Kidney (tissue), 14 donors: ENCODE data around the gene RBMS1. TPM values are rescaled to one million over a fixed set of nuclear protein-coding genes. Genes with fewer than 3 reads are reported as not detected.

Source experiments
- DNase-seq, 5 donors: peaks; one replicate each; pipeline ENCODE4 v3.0.0-alpha.2; 2013 to 2020
- FAIRE-seq: peaks from 2 replicates; lab custom pipeline; 2012; peaks lifted over from hg19 to GRCh38; lab: Jason Lieb, UNC
- H3K27ac ChIP-seq, 2 donors: one replicate each; pipeline ENCODE4 v1.7.0; 2013; ENCODE audit warnings: low read depth in 2 of 2, low read length in 2 of 2, inconsistent platforms in 1 of 2
- H3K27me3 ChIP-seq: one replicate; pipeline ENCODE4 v1.7.1; 2013; ENCODE audit warnings: low read length, inconsistent platforms; ENCODE audit not compliant: control insufficient read depth, insufficient read depth
- H3K36me3 ChIP-seq, 3 donors: one replicate each; pipeline versions ENCODE4 v1.7.0 to v1.7.1; 2013; ENCODE audit warnings: low read length in 3 of 3, control low read depth in 1 of 3, inconsistent platforms in 1 of 3; ENCODE audit not compliant: insufficient read depth in 3 of 3, control insufficient read depth in 2 of 3
- H3K4me1 ChIP-seq, 3 donors: one replicate each; pipeline versions ENCODE4 v1.7.0 to v1.7.1; 2013; ENCODE audit warnings: low read length in 3 of 3, inconsistent platforms in 1 of 3, low read depth in 1 of 3; ENCODE audit not compliant: control insufficient read depth in 2 of 3, insufficient read depth in 2 of 3
- H3K4me3 ChIP-seq, 3 donors: one replicate each; pipeline versions ENCODE4 v1.7.0 to v1.8.1; 2013; ENCODE audit warnings: low read length in 3 of 3, control low read depth in 1 of 3, inconsistent platforms in 1 of 3
- H3K9ac ChIP-seq, 3 donors: one replicate each; pipeline versions ENCODE4 v1.7.0 to v1.7.1; 2013; ENCODE audit warnings: low read length in 3 of 3, control low read depth in 1 of 3, inconsistent platforms in 1 of 3
- H3K9me3 ChIP-seq, 3 donors: one replicate each; pipeline versions ENCODE4 v1.7.0 to v1.7.1; 2013; ENCODE audit warnings: low read length in 3 of 3, control low read depth in 1 of 3, inconsistent platforms in 1 of 3; ENCODE audit not compliant: control insufficient read depth in 2 of 3, insufficient read depth in 1 of 3
- CTCF ChIP-seq: IDR thresholded peaks from 3 replicates; pipeline ENCODE4 v1.5.1; 2012; ENCODE audit warnings: mild to moderate bottlenecking, moderate library complexity, borderline replicate concordance; ENCODE audit not compliant: insufficient read depth; ENCODE audit errors: extremely low read depth
- intact Hi-C: fragments of 100-400 bp; cut with DNase I; formaldehyde crosslinking; loops from one replicate; pipeline ENCODE4 v1.11.1; 2022
- polyA plus RNA-seq: library from polyadenylated mRNA; stranded (reverse); fragments of 350-450 nt; fragmentation: Illumina TruSeq; extraction: RNeasy Lipid Tissue Mini Kit (QIAGEN cat#74804); gene quantifications from one replicate; pipeline ENCODE4 v1.2.3, GENCODE V29; 2014; ENCODE audit warnings: low read depth, low replicate concordance; ENCODE audit not compliant: insufficient read depth
- total RNA-seq: library from RNA; stranded (reverse); fragmentation: NEBNext Ultra II Directional; extraction: Animal tissue kit (Norgen Biotek cat#: 25700); gene quantifications from one replicate; pipeline ENCODE4 v1.2.1, GENCODE V29; 2021
- donor health status: control.
- donor health status: control.
- donor health status: control.
- donor health status: control.
- donor health status: control.
- donor health status: DM: yes; HTN: yes; CAD: no.
- donor health status: Normal renal cell carcinoma (clear cell type).

RBMS1 gene
- total and polyA plus RNA-seq, 2 donors from 2014 or later: 25.6 to 94.8 TPM

- Histone ChIP-seq H3K4me3 (no peak overlapping the region), H3K4me1 (peaks cover 0 to 19% (median under 1%) of the 10 kb centered on the region in 3 donors), H3K27me3 (no peaks in the 10 kb centered on the region), H3K27ac (no peak overlapping the region), H3K36me3 (no peaks in the 10 kb centered on the region), H3K9me3 (no peaks in the 10 kb centered on the region), H3K9ac (no peak overlapping the region)
- intact Hi-C loops: no loop called here
- TF ChIP-seq CTCF: no peak
- no peak for FAIRE-seq
- DNase-seq: no peak
Observed at GRCh38 chr2:160415991-160416390, 77.6 kb downstream of the RBMS1 start.

- Histone ChIP-seq H3K9ac (no peak overlapping the region), H3K27ac (no peak overlapping the region), H3K4me3 (no peak overlapping the region), H3K27me3 (no peaks in the 10 kb centered on the region), H3K36me3 (no peaks in the 10 kb centered on the region), H3K9me3 (no peaks in the 10 kb centered on the region), H3K4me1 (peaks cover 0 to 11% (median 2%) of the 10 kb centered on the region in 3 donors)
- no peak for TF ChIP-seq CTCF
- no peak for FAIRE-seq
- intact Hi-C loops: no loop called here
- no peak for DNase-seq
Observed at GRCh38 chr2:160411955-160412354, 81.7 kb downstream of the RBMS1 start.

- Histone ChIP-seq H3K9me3 (no peaks in the 10 kb centered on the region), H3K27ac (no peak overlapping the region), H3K4me3 (no peak overlapping the region), H3K36me3 (no peaks in the 10 kb centered on the region), H3K9ac (no peak overlapping the region), H3K27me3 (no peaks in the 10 kb centered on the region), H3K4me1 (peaks cover 0 to 11% (median 4%) of the 10 kb centered on the region in 3 donors)
- TF ChIP-seq CTCF: no peak
- intact Hi-C loops: no loop called here
- no peak for FAIRE-seq
- DNase-seq: no peak
Observed at GRCh38 chr2:160411167-160411566, 82.4 kb downstream of the RBMS1 start.

GRCh38 chr2:160409480-160409879, 84.1 kb downstream of the RBMS1 start:
- H3K36me3 ChIP-seq: no peaks in the 10 kb centered on the region
- no peak overlapping the region for H3K27ac ChIP-seq
- FAIRE-seq: no peak
- DNase-seq: no peak
- H3K9me3 ChIP-seq: no peaks in the 10 kb centered on the region
- no peak overlapping the region for H3K9ac ChIP-seq
- no peak for TF ChIP-seq CTCF
- peaks cover 0 to 19% (median 8%) of the 10 kb centered on the region in 3 donors for H3K4me1 ChIP-seq
- intact Hi-C loops: no loop called here
- H3K27me3 ChIP-seq: no peaks in the 10 kb centered on the region
- H3K4me3 ChIP-seq: no peak overlapping the region
